T-helper 1 cell (primary cell): ENCODE measurements around the gene GHSR.

Source experiments
- DNase-seq, 5 donors: peaks; one replicate each; pipeline ENCODE4 v3.0.0-alpha.2; 2012 to 2020
- total RNA-seq, 4 donors: gene quantifications; one replicate each; lab custom pipeline; 2026; lab: John Stamatoyannopoulos, UW

The GHSR gene
- total RNA-seq: 0 reads per million in 4 donors

GRCh38 chr3:172447611-172448579 is at the start of gene GHSR:
Gene GHSR, minus strand, starts transcription at chr3:172448456. Its CDS starts 43 bp downstream, at chr3:172448413.
- peak in 2 of 5 donors; percentile 2 to 25 for DNase-seq

GRCh38 chr3:172490198-172490669 is 42.0 kb upstream of the GHSR start:
- peak; percentile 55 to 78 (median 66) for DNase-seq

GRCh38 chr3:172478116-172478515 is 29.9 kb upstream of the GHSR start:
- DNase-seq: peak in 1 of 5 donors; percentile 26

GRCh38 chr3:172476347-172476746 is 28.1 kb upstream of the GHSR start:
- DNase-seq: no peak

GRCh38 chr3:172475703-172476102 is 27.4 kb upstream of the GHSR start:
- DNase-seq: no peak

- no peak for DNase-seq
These were observed 23.6 kb upstream of the GHSR start for GRCh38 chr3:172471903-172472302.

- no peak for DNase-seq
These were observed 22.3 kb upstream of the GHSR start for GRCh38 chr3:172470588-172470987.

- no peak for DNase-seq
These were observed 19.0 kb upstream of the GHSR start for GRCh38 chr3:172467170-172467824.

GRCh38 chr3:172466553-172467130 is 18.4 kb upstream of the GHSR start:
- no peak for DNase-seq

- no peak for DNase-seq
These were observed 17.0 kb upstream of the GHSR start for GRCh38 chr3:172465281-172465680.

GRCh38 chr3:172464306-172464705 is 16.1 kb upstream of the GHSR start:
- no peak for DNase-seq

- peak in 1 of 5 donors; percentile 36 for DNase-seq
These were observed 13.4 kb upstream of the GHSR start for GRCh38 chr3:172461530-172462138.

GRCh38 chr3:172456404-172456803 is 8.1 kb upstream of the GHSR start:
- no peak for DNase-seq

GRCh38 chr3:172454180-172454579 is 5.9 kb upstream of the GHSR start:
- no peak for DNase-seq

- no peak for DNase-seq
These were observed 1.4 kb upstream of the GHSR start for GRCh38 chr3:172449466-172450149.

GRCh38 chr3:172448661-172449465 is 607 bp upstream of the GHSR start:
- DNase-seq: no peak

- no peak for DNase-seq
These were observed 2.1 kb downstream of the GHSR start for GRCh38 chr3:172446198-172446597.

GRCh38 chr3:172444821-172445220 is 3.4 kb downstream of the GHSR start:
- no peak for DNase-seq

- no peak for DNase-seq
These were observed 5.7 kb downstream of the GHSR start for GRCh38 chr3:172442606-172443005.

- DNase-seq: no peak
These were observed 6.7 kb downstream of the GHSR start for GRCh38 chr3:172441581-172441980.

- DNase-seq: no peak
These were observed 10.1 kb downstream of the GHSR start for GRCh38 chr3:172438186-172438585.
